RWPE1 (cell line): ENCODE data around the gene MYD88.
A peak's percentile ranks its signal among the peaks of the same experiment; 100 is the strongest.

Experiments used
- CTCF ChIA-PET: fragments of 350-600 bp; sonication (Branson Sonifier 250); formaldehyde crosslinking; extraction: SDS; loops from one replicate; lab custom pipeline; 2021; lab: Yijun Ruan, JAX
- POLR2A ChIA-PET: fragments of 400-600 bp; formaldehyde crosslinking; extraction: SDS; loops from one replicate; lab custom pipeline; 2020; ENCODE audit warnings: antibody characterized with exemption; ENCODE audit not compliant: low non-redundant PET; lab: Yijun Ruan, JAX
- DNase-seq: peaks from one replicate; pipeline ENCODE4 v3.0.0; 2012; ENCODE audit warnings: low spot score
- H3K27ac ChIP-seq: fragments of 450-650 bp; 2 replicates; pipeline ENCODE4 v1.5.1; 2017
- CTCF ChIP-seq: fragments of 450-650 bp; conservative IDR thresholded peaks from 2 replicates; pipeline ENCODE4 v1.5.1; 2017; ENCODE audit warnings: low read depth, mild to moderate bottlenecking

MYD88 gene

DNA sequence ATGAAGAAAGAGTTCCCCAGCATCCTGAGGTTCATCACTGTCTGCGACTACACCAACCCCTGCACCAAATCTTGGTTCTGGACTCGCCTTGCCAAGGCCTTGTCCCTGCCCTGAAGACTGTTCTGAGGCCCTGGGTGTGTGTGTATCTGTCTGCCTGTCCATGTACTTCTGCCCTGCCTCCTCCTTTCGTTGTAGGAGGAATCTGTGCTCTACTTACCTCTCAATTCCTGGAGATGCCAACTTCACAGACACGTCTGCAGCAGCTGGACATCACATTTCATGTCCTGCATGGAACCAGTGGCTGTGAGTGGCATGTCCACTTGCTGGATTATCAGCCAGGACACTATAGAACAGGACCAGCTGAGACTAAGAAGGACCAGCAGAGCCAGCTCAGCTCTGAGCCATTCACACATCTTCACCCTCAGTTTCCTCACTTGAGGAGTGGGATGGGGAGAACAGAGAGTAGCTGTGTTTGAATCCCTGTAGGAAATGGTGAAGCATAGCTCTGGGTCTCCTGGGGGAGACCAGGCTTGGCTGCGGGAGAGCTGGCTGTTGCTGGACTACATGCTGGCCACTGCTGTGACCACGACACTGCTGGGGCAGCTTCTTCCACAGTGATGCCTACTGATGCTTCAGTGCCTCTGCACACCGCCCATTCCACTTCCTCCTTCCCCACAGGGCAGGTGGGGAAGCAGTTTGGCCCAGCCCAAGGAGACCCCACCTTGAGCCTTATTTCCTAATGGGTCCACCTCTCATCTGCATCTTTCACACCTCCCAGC lies 2.9 kb downstream of the MYD88 start:
- no peak for DNase-seq
- no peak for TF ChIP-seq CTCF
- H3K27ac ChIP-seq: peak overlapping the region; percentile 22; the same call in 1 of the 2 replicates
- ChIA-PET POLR2A (no interaction called here), CTCF (no interaction called here)

DNA sequence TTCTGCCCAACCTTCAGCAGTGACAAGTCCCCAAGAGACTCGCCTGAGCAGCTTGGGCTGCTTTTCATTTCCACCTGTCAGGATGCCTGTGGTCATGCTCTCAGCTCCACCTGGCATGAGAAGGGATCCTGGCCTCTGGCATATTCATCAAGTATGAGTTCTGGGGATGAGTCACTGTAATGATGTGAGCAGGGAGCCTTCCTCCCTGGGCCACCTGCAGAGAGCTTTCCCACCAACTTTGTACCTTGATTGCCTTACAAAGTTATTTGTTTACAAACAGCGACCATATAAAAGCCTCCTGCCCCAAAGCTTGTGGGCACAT lies 3.5 kb downstream of the MYD88 start:
- no peak for TF ChIP-seq CTCF
- CTCF ChIA-PET: no interaction called here
- POLR2A ChIA-PET: no interaction called here
- peak overlapping the region; percentile 22; the same call in 1 of the 2 replicates for H3K27ac ChIP-seq
- no peak for DNase-seq

- CTCF ChIA-PET: no interaction called here
- POLR2A ChIA-PET: no interaction called here
Measured at GRCh38 chr3:38142959-38143358, 4.5 kb downstream of the MYD88 start.

DNA sequence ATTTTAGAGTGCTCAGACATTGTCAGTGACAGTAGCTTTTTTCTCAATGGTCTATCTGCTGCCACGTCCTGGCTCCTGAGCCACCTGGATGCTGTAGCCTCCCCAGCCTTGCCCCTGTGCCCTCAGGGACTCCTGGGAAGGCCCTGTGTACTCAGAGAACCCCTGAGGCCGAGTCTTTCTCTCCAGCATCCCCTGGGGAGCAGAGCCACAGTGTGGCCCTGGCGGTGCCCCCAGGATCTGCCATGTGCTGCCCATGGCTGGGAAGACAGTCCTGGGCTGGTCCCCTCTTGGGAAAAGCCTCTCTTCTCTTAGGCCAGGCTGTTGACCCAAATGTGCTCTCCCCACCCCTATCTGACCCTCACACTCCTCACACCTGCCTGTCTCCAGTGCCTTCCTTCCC lies 5.0 kb downstream of the MYD88 start:
- ChIA-PET CTCF (no interaction called here), POLR2A (no interaction called here)
- TF ChIP-seq CTCF: no peak
- no peak for DNase-seq
- no peak overlapping the region for H3K27ac ChIP-seq

More at GRCh38 chr3:38142959-38143358, 4.5 kb downstream of the MYD88 start:
- TF ChIP-seq CTCF: no peak
- no peak for DNase-seq
- H3K27ac ChIP-seq: no peak overlapping the region

GRCh38 chr3:38146504-38146903 lies 8.0 kb downstream of the MYD88 start:
- CTCF ChIA-PET: no interaction called here
- POLR2A ChIA-PET: no interaction called here

DNA sequence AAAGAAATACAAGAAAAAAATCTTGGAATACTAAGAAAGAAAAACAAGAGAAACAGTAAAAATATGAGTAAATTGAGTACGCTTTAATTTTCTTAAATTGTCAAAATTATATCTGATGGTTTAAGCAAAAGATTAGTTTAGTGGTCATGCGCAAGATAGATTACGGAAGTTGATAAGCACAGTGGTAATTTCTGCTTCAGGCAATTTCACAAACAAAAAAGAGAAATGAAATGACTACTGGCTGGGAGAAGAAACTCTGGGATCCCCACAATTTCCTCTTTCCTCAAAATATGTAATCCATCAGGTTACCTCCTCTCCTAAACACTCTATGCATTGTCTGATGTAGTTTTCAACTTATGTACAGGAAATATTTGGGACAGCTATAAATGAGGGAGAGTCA lies 9.0 kb downstream of the MYD88 start:
- DNase-seq: no peak
- CTCF ChIA-PET: interaction anchor here (0.6 kb wide), 1 partner anchor 188 kb away, joined by 3 read pairs; no protein-coding TSS in a partner anchor
- POLR2A ChIA-PET: no interaction called here
- H3K27ac ChIP-seq: no peak overlapping the region
- TF ChIP-seq CTCF: no peak

More at GRCh38 chr3:38146504-38146903, 8.0 kb downstream of the MYD88 start:
- no peak overlapping the region for H3K27ac ChIP-seq
- no peak for DNase-seq
- no peak for TF ChIP-seq CTCF
